ENCODE results near the gene ANKRD11. TPM values are rescaled to one million over a fixed set of nuclear protein-coding genes. Genes with fewer than 3 reads are reported as not detected.
A peak's percentile ranks its signal among the peaks of the same experiment; 100 is the strongest.

Gene ANKRD11
- total RNA-seq, 1 donor, result 97.4 TPM

DNA sequence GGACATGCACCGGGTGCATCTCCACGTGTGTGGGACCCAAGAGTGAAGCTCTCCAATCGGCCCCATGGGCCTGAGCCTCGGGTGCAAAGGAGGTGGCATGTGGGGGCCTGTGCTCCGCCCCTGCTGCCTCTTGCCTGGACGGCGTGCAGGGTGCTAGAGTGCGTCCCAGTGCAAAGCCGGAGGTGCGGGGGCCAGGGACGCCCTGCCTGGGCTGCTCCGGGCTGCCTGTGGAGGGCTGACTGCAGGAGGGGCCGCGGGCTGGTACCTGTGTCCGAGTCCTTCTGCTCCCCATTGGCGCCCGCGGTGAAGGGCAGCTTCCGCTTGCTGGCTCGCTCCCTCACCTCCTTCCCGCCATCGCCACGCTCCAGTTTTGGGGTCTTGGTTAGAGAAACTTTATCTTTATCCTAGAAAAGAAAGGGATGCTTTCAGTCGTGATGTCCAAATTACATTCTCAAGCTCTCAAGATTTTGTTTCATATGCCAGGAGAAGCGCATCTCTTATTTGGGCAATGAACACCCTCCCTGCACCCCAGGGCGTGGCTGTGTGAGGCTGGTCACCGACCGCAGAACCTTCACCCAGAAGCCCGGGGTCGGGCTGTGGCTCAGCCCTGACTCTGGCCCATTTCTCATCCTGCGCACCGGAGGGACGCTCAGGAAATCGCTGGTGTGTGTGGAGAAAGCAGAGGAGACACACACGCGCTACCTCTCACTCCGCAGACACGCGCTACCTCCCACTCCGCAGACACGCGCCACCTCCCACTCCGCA, 185.2 kb downstream of the ANKRD11 start:
- no peak overlapping the region for H2AFZ ChIP-seq (ENCODE audit: low read length)
- H3K4me3 ChIP-seq (ENCODE audit: insufficient read depth, low read length), result no peak overlapping the region
- DNase-seq (ENCODE audit: insufficient read length, low spot score, missing footprints), result peak; percentile 57
- no peaks in the 10 kb centered on the region for H3K27me3 ChIP-seq (ENCODE audit: insufficient read depth, low read length)
- no peak overlapping the region for H3K4me2 ChIP-seq (ENCODE audit: insufficient read depth, low read length)
- H4K20me1 ChIP-seq (ENCODE audit: insufficient read depth, low read length), result peaks cover 63% of the 10 kb centered on the region
- no peak overlapping the region for H3K27ac ChIP-seq (ENCODE audit: low read depth, low read length)
- H3K4me1 ChIP-seq (ENCODE audit: insufficient read depth, low read length), result peaks cover 18% of the 10 kb centered on the region
- H3K9me3 ChIP-seq (ENCODE audit: low read depth, low read length), result no peaks in the 10 kb centered on the region
- peaks cover 20% of the 10 kb centered on the region for H3K36me3 ChIP-seq (ENCODE audit: insufficient read depth, low read length)
- TF ChIP-seq, protein P1, sequence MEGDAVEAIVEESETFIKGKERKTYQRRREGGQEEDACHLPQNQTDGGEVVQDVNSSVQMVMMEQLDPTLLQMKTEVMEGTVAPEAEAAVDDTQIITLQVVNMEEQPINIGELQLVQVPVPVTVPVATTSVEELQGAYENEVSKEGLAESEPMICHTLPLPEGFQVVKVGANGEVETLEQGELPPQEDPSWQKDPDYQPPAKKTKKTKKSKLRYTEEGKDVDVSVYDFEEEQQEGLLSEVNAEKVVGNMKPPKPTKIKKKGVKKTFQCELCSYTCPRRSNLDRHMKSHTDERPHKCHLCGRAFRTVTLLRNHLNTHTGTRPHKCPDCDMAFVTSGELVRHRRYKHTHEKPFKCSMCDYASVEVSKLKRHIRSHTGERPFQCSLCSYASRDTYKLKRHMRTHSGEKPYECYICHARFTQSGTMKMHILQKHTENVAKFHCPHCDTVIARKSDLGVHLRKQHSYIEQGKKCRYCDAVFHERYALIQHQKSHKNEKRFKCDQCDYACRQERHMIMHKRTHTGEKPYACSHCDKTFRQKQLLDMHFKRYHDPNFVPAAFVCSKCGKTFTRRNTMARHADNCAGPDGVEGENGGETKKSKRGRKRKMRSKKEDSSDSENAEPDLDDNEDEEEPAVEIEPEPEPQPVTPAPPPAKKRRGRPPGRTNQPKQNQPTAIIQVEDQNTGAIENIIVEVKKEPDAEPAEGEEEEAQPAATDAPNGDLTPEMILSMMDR (IDR thresholded peaks at IDR 0.05; ENCODE audit: extremely low read depth, low read depth, low read length), result no peak
- peaks cover 81% of the 10 kb centered on the region for H3K79me2 ChIP-seq (ENCODE audit: insufficient read depth, low read length)

DNA sequence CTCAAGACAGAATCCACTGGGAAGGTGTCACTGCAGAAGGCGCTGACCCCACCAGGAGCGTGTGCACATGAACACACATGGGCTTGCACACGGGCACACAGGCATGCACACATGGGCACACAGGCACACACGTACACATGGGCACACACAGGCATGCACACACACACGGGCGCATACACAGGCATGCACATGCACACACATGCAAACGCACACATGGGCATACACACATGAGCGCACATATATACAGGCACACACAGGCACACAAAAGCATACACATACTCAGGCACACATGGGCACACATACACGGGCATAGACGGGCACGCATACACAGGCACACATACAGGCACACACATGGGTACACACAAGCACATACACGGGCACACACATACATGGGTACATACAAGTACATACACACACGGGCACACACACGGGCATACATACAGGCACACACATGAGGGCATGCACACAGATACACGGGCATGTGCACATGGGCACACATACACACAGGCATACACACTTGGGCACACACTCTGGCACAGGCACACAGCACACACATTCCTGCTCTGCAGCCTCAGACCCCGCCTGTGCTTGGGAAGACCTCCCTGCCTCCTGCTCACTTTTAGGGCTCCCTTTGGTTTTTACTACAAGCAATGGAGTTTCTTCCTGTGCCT, 186.0 kb downstream of the ANKRD11 start:
- Histone ChIP-seq H3K27me3 (ENCODE audit: insufficient read depth, low read length) (no peaks in the 10 kb centered on the region), H3K4me1 (ENCODE audit: insufficient read depth, low read length) (peaks cover 18% of the 10 kb centered on the region), H3K4me2 (ENCODE audit: insufficient read depth, low read length) (no peak overlapping the region), H3K27ac (ENCODE audit: low read depth, low read length) (no peak overlapping the region), H3K4me3 (ENCODE audit: insufficient read depth, low read length) (no peak overlapping the region), H4K20me1 (ENCODE audit: insufficient read depth, low read length) (peaks cover 56% of the 10 kb centered on the region), H3K79me2 (ENCODE audit: insufficient read depth, low read length) (peaks cover 78% of the 10 kb centered on the region), H3K9me3 (ENCODE audit: low read depth, low read length) (no peaks in the 10 kb centered on the region), H2AFZ (ENCODE audit: low read length) (no peak overlapping the region), H3K36me3 (ENCODE audit: insufficient read depth, low read length) (peaks cover 18% of the 10 kb centered on the region)
- peak; percentile 77 for DNase-seq (ENCODE audit: insufficient read length, low spot score, missing footprints)
- TF ChIP-seq, protein P1 (IDR thresholded peaks at IDR 0.05; ENCODE audit: extremely low read depth, low read depth, low read length), result no peak

DNA sequence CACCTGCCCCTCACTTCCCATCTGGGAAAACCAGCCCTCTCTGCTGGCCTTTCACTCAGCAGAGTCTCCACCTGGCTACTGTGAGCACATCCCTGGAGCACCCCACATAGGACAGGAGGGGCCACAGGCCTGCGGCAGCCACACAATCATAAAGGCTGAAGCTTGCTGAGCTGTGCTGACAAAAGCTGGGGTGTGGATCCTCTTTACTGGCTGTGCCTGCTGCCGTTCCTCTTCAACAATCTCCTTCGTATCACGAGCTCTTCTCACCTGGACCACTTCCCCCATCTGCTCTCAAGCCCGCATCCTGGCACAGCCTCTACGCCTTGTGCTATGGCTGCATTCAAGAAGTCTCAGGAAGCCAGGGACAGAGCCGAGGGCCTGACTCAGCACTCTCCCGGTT, 186.7 kb downstream of the ANKRD11 start:
- no peaks in the 10 kb centered on the region for H3K9me3 ChIP-seq (ENCODE audit: low read depth, low read length)
- H3K27me3 ChIP-seq (ENCODE audit: insufficient read depth, low read length), result no peaks in the 10 kb centered on the region
- no peak overlapping the region for H3K27ac ChIP-seq (ENCODE audit: low read depth, low read length)
- H2AFZ ChIP-seq (ENCODE audit: low read length), result no peak overlapping the region
- H3K4me2 ChIP-seq (ENCODE audit: insufficient read depth, low read length), result no peak overlapping the region
- H3K4me1 ChIP-seq (ENCODE audit: insufficient read depth, low read length), result peaks cover 18% of the 10 kb centered on the region
- H3K36me3 ChIP-seq (ENCODE audit: insufficient read depth, low read length), result peaks cover 21% of the 10 kb centered on the region
- no peak overlapping the region for H3K4me3 ChIP-seq (ENCODE audit: insufficient read depth, low read length)
- H3K79me2 ChIP-seq (ENCODE audit: insufficient read depth, low read length), result peaks cover 77% of the 10 kb centered on the region
- TF ChIP-seq, protein P1 (IDR thresholded peaks at IDR 0.05; ENCODE audit: extremely low read depth, low read depth, low read length), result no peak
- DNase-seq (ENCODE audit: insufficient read length, low spot score, missing footprints), result peak; percentile 55
- H4K20me1 ChIP-seq (ENCODE audit: insufficient read depth, low read length), result peaks cover 49% of the 10 kb centered on the region

DNA sequence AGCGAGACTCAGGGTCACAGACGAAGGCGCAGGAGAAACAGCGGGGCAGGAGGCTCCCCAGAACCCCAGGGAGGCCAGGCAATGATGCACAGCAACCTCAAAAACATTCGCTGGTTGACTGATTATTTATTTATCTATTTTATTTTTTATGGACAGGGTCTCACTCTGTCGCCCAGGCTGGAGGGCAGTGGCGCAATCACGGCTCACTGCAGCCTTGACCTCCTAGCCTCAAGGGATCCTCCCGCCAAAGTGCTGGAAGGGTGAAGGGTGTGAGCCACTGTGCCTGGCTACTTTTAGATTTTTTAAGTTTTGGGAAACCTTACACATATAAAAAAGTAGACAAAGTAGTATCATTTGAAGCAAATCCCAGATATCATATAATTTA, 189.4 kb downstream of the ANKRD11 start:
- no peak overlapping the region for H3K4me3 ChIP-seq (ENCODE audit: insufficient read depth, low read length)
- H3K27me3 ChIP-seq (ENCODE audit: insufficient read depth, low read length), result no peaks in the 10 kb centered on the region
- no peak overlapping the region for H2AFZ ChIP-seq (ENCODE audit: low read length)
- H4K20me1 ChIP-seq (ENCODE audit: insufficient read depth, low read length), result peaks cover 40% of the 10 kb centered on the region
- peak overlapping the region; percentile 68 for H3K4me2 ChIP-seq (ENCODE audit: insufficient read depth, low read length)
- H3K9me3 ChIP-seq (ENCODE audit: low read depth, low read length), result no peaks in the 10 kb centered on the region
- H3K36me3 ChIP-seq (ENCODE audit: insufficient read depth, low read length), result peaks cover 21% of the 10 kb centered on the region
- TF ChIP-seq, protein P1 (IDR thresholded peaks at IDR 0.05; ENCODE audit: extremely low read depth, low read depth, low read length), result no peak
- DNase-seq (ENCODE audit: insufficient read length, low spot score, missing footprints), result no peak
- peaks cover 18% of the 10 kb centered on the region for H3K4me1 ChIP-seq (ENCODE audit: insufficient read depth, low read length)
- peaks cover 80% of the 10 kb centered on the region for H3K79me2 ChIP-seq (ENCODE audit: insufficient read depth, low read length)
- H3K27ac ChIP-seq (ENCODE audit: low read depth, low read length), result peak overlapping the region; percentile 88
